HG03064 (cell line): ENCODE data around the gene BRMS1.
A peak's percentile ranks its signal among the peaks of the same experiment; 100 is the strongest.
"Not testable (repeated sequence)": the region's sequence is repeated elsewhere in the genome, so short reads cannot be mapped to it uniquely, and the experiment has no call there.

Source experiments
- ATAC-seq: cut with Tn5 transposase; IDR thresholded peaks from one replicate; pipeline ENCODE4 v1.9.1; 2021; ENCODE audit warnings: low read depth; ENCODE audit not compliant: unreplicated experiment

The BRMS1 gene

DNA sequence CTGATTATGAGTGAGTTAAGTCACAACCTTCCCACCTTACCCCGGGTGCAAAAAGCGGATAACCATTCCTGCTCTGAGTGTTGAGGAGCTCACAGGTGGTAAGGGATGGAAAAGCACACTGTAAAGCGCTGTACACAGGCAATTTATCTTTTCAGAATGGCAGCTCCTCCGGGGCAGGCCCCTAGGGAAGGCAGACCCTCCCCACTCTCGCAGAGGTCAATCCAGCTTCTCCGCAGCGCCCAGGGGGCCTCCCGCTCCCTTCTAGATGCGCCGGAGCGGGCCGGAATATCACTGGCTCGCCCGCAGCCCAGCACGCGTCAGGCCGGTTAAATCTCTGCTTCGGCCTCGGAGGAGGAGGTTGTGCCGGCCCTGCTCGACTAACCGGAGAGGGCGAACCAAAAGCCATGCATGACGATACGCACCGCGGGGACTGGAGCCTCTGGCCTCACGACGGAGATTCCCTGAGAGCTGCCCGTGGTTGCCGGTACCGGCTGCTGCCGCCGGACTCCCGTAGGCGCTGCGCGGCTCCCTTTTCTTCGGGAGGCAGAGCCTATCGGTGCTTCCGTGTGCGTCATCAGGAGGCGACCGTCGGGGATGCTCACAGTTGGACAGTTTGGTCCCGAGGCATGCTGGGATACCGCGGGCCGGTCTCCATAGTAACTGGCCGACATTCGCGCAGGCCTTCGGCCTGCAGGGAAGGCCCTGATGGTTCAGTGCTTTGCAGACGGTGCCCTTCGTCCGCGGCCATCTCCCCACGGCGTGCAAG is at the start of gene BRMS1:
Gene BRMS1, minus strand, starts transcription at position 555 of the 766 bp plus-strand sequence. CDS start 2,870 bp downstream, outside the sequence.
- ATAC-seq, result no peak

GRCh38 chr11:66393954-66394353 is 49.0 kb upstream of the BRMS1 start:
- ATAC-seq, result no peak

DNA sequence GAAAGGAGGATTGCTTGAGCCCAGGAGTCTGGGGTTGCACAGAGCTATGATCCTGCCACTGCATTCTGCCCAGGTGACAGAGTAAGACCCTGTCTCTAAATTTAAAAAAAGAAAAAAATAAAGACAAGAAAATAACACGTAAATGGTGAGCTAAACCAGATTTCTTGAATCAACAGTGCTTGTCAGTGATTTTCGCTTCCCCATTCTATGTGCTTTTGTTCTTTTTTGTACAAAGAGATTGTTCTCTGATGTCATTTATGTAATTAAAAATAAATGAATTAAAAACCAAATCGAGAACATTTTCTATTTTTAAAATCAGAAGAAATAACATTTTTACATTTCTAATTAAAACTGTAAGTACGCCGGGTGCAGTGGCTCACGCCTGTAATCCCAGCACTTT is 46.4 kb upstream of the BRMS1 start:
- no peak for ATAC-seq

DNA sequence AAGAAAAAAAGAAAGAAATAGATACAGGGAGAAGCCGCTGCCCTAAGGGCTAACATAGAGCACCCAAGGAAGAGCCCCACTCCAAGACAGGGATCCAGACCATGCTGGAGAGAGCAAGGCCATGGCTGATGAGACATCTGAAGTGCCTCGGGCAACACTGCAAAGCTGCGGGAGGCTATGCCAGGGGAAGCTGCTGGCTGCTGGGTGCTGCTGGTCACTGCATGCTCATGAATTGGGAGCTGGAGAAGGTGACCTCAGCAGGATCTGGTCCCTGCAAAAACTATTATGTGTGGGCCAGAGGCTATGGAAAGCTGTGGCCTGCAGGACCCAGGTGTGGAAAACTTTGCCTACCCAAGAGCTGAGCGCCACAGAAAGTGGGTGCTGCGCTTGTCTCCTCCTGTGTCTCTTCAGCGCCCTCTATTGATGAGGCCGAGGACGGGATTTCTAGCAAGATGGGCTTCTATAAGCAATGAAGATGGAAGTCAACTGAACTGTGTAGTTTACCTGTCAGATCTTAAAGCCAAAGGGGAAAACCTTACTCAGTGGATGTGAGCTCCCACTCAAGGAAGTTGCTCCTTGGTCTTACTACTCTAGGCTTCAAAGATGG is 44.0 kb upstream of the BRMS1 start:
- no peak for ATAC-seq

GRCh38 chr11:66386171-66387069 is 41.5 kb upstream of the BRMS1 start:
- no peak for ATAC-seq

DNA sequence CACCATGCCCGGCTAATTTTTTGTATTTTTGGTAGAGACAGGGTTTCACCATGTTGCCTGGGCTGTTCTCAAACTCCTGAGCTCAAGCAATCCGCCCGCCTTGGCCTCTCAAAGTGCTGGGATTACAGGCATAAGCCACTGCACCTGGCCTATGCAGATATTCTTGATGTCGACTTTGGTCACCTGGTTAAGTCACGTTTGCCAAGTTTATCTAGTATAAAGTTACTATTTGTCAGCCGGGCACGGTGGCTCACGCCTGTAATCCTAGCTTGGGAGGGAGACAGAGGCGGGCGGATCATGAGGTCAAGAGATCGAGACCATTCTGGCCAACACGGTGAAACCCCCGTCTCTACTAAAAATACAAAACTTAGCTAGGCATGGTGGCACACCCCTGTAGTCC is 39.4 kb upstream of the BRMS1 start:
- ATAC-seq, result not testable (repeated sequence)

- ATAC-seq, result not testable (repeated sequence)
Measured at GRCh38 chr11:66380264-66380663, 35.4 kb upstream of the BRMS1 start.

GRCh38 chr11:66373690-66374287 is 28.9 kb upstream of the BRMS1 start:
- not testable (repeated sequence) for ATAC-seq

DNA sequence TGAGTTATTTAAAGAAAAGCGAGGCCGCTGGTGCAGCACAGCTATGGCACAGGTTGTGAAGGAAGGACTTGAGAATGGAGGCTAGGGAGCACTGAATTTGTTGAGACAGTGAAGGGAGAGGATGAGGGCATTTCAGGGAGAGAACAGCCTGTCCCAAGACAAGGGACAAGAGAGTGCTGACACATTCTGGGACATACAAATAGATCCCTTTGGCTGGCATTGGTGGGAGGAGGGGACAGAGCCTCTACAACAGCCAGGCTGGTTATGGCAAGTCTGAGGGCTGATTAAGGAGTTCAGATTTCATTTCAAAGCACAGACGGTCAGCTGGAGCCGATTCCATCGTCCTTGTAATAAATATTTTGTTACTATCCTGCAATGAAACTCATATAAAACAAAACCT is 28.4 kb upstream of the BRMS1 start:
- no peak for ATAC-seq

DNA sequence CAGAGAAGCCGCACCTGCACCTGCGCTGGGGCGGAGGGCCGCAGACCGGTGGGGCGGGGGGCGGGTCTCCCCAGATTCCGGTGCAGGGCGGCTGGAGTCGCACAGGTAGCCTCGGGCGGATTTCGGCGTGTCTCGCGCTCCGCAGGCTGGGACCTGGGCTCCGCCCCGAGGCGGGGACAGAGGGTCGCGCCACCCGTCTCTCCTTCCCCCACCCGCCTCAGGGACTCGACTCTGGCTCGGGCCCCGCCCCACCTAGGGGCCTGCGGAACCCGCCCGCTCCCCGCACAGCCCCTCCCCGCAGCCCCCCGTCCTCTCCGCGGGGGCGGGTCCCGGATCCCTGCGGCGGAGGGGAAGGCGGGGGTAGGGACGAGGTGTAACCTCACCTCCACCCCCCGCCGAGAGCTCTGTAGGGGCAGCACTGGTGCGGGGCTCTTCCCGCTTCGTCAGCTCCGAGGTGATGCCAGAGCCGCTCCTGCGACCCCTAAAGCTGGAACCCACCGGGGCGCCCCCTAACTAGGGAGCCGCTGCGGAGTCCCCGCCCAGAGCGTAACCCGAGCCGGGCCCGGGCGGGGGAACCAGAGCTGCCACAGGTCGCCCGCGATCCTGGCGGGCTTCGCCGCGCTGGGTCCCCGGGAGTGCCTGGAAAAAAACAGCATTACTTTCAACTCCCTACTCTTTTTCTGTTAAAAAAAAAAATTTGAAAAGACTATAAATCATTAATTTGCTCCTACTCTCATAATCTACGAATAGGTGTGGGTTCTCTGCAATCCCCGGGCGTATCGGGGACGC is 26.9 kb upstream of the BRMS1 start, which contains the start of gene SLC29A2:
Gene SLC29A2, minus strand, starts transcription at position 134 of the 789 bp plus-strand sequence. CDS start 169 bp downstream, outside the sequence.
- ATAC-seq, result peak; percentile 58

- ATAC-seq, result no peak
Measured at GRCh38 chr11:66369073-66369894, 24.4 kb upstream of the BRMS1 start.

DNA sequence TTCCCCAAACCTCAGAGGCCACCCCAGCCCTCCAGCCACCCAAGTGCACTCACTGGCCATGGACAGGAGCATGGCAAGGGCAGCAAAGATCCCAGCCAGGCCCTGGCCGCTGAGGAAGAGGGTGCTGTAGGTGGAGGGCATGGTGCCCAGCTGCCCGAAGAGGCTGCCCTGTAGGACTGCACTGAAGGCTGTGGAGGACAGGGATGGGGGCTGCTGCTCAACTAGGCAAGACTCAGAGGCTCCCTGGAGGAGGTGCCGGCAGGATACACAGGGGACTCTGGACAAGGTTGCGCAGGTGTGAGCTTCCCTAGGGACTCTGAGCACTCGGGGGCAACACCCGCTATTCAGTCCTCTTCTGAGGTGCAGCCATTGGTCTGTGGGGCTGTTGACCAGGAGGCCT is 23.6 kb upstream of the BRMS1 start:
- no peak for ATAC-seq

- ATAC-seq, result no peak
Measured at GRCh38 chr11:66367561-66368312, 22.8 kb upstream of the BRMS1 start.

- ATAC-seq, result no peak
Measured at GRCh38 chr11:66366844-66367477, 22.1 kb upstream of the BRMS1 start.

GRCh38 chr11:66365711-66366619 is 21.1 kb upstream of the BRMS1 start:
- ATAC-seq, result no peak

DNA sequence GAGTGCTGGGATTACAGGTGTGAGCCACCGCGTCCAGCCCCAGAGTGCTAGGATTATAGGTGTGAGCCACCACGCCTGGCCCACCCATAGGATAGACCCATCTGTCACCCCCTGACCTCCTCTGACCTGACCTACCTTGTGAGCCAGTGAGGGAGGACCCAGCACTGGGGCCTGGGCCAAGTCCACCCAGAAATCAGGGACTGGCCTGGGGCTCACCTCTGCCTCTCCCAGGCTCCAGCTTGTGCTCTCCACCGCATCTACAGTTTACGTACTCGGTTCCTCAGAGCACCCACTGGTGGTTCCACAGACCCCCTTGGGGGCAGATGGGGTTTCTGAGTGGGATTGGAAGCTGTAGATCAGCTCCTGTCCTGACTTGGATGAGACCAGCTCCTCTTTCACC is 20.3 kb upstream of the BRMS1 start:
- ATAC-seq, result no peak
